B cell (primary cell): ENCODE measurements around the gene FAXC. TPM values are rescaled to one million over a fixed set of nuclear protein-coding genes. Genes with fewer than 3 reads are reported as not detected.

Experiments
- ATAC-seq: fragments of 200-7000 bp; cut with Tn5 transposase; one replicate; pipeline ENCODE4 v1.10.0; 2021; ENCODE audit warnings: low read depth, mild to moderate bottlenecking, moderate number of reproducible peaks, moderate library complexity
- CTCF ChIA-PET: fragments of 350-600 bp; sonication (Branson Sonifier 250); formaldehyde crosslinking; loops from one replicate; lab custom pipeline; 2021; ENCODE audit warnings: antibody characterized with exemption, inconsistent platforms; lab: Charles Lee
- POLR2A ChIA-PET: fragments of 350-600 bp; sonication (Branson Sonifier 250); formaldehyde crosslinking; loops from one replicate; lab custom pipeline; 2021; ENCODE audit warnings: antibody characterized with exemption; lab: Charles Lee
- DNase-seq: peaks from one replicate; pipeline ENCODE4 v3.0.0; 2013
- H2AFZ ChIP-seq: 2 replicates; pipeline ENCODE4 v1.6.1; 2012; ENCODE audit warnings: mild to moderate bottlenecking, low read depth, low read length; ENCODE audit not compliant: insufficient read depth, poor library complexity, severe bottlenecking
- H3K27ac ChIP-seq, 2 donors: 1 replicate in 1 of 2; 2 replicates in 1 of 2; pipeline ENCODE4 v1.5.1; 2012 to 2013; ENCODE audit warnings: low read length in 2 of 2, mild to moderate bottlenecking in 2 of 2, moderate library complexity in 1 of 2
- H3K27me3 ChIP-seq, 4 experiments: fragments of 200-600 bp in 1 of 4; sonication (generic) in 1 of 4; replicated peaks in 1 of 4; 1 replicate in 2 of 4; 2 replicates in 2 of 4; pipeline versions ENCODE4 v1.6.1 to v1.7.0; 2013 to 2016; ENCODE audit warnings: low read length in 3 of 4, mild to moderate bottlenecking in 2 of 4, mixed read lengths in 1 of 4, moderate library complexity in 1 of 4; ENCODE audit not compliant: insufficient read depth in 4 of 4, control insufficient read depth in 3 of 4; ENCODE audit errors: control extremely low read depth in 1 of 4
- H3K36me3 ChIP-seq, 2 experiments: replicated peaks in 1 of 2; 1 replicate in 1 of 2; 2 replicates in 1 of 2; pipeline versions ENCODE4 v1.6.1 to v1.7.1; 2013; ENCODE audit warnings: low read length in 1 of 2; ENCODE audit not compliant: insufficient read depth in 2 of 2, control insufficient read depth in 1 of 2; ENCODE audit errors: control extremely low read depth in 1 of 2, extremely low read depth in 1 of 2
- H3K4me1 ChIP-seq, 2 donors: fragments of 200-600 bp in 1 of 2; sonication (generic) in 1 of 2; 1 replicate in 1 of 2; 2 replicates in 1 of 2; pipeline versions ENCODE4 v1.5.1 to v1.6.1; 2013 to 2017; ENCODE audit warnings: low read length in 2 of 2; ENCODE audit not compliant: control insufficient read depth in 2 of 2, insufficient read depth in 2 of 2
- H3K4me2 ChIP-seq: replicated peaks from 2 replicates; pipeline ENCODE3; 2012; ENCODE audit warnings: mild to moderate bottlenecking, low read depth, low read length; ENCODE audit not compliant: poor library complexity, severe bottlenecking
- H3K4me3 ChIP-seq, 5 experiments: fragments of 200-600 bp in 1 of 5; sonication (generic) in 1 of 5; 1 replicate in 3 of 5; 2 replicates in 2 of 5; pipeline versions ENCODE4 v1.5.1 to v1.7.0; 2011 to 2016; ENCODE audit warnings: low read length in 4 of 5, mild to moderate bottlenecking in 4 of 5, low read depth in 2 of 5, control low read depth in 1 of 5, moderate library complexity in 1 of 5; ENCODE audit not compliant: insufficient read depth in 1 of 5; ENCODE audit errors: control extremely low read depth in 1 of 5, extremely low read depth in 1 of 5
- H3K79me2 ChIP-seq: fragments of 200-600 bp; sonication (generic); one replicate; pipeline ENCODE4 v1.6.0; 2016; ENCODE audit warnings: low read length; ENCODE audit not compliant: control insufficient read depth, insufficient read depth
- H3K9ac ChIP-seq: fragments of 200-600 bp; sonication (generic); 2 replicates; pipeline ENCODE4 v1.6.1; 2017; ENCODE audit warnings: mild to moderate bottlenecking, low read length, moderate library complexity
- H3K9me3 ChIP-seq, 3 donors: one replicate each; pipeline versions ENCODE4 v1.6.1 to v1.7.1; 2013; ENCODE audit warnings: low read length in 2 of 3; ENCODE audit not compliant: control insufficient read depth in 2 of 3, insufficient read depth in 1 of 3; ENCODE audit errors: control extremely low read depth in 1 of 3
- H4K20me1 ChIP-seq: 2 replicates; pipeline ENCODE4 v1.6.0; 2012; ENCODE audit warnings: mild to moderate bottlenecking, low read length; ENCODE audit not compliant: insufficient read depth, control insufficient read depth, poor library complexity, severe bottlenecking
- H3K27ac Mint-ChIP-seq: one replicate; pipeline ENCODE4 v1.8.0; 2021; ENCODE audit warnings: mixed read lengths
- H3K27me3 Mint-ChIP-seq: one replicate; pipeline ENCODE4 v1.8.0; 2021; ENCODE audit warnings: mixed read lengths
- H3K4me1 Mint-ChIP-seq: one replicate; pipeline ENCODE4 v1.8.0; 2021; ENCODE audit warnings: mixed read lengths
- H3K4me3 Mint-ChIP-seq: one replicate; pipeline ENCODE4 v1.8.0; 2021; ENCODE audit warnings: mixed read lengths
- H3K9me3 Mint-ChIP-seq: one replicate; pipeline ENCODE4 v1.8.0; 2022; ENCODE audit warnings: mixed read lengths; ENCODE audit not compliant: insufficient read depth
- EZH2 ChIP-seq: IDR thresholded peaks from 2 replicates; pipeline ENCODE4 v1.6.1; 2012; ENCODE audit warnings: borderline replicate concordance, low read depth, mild to moderate bottlenecking, moderate library complexity, low read length; ENCODE audit not compliant: insufficient read depth, poor library complexity, severe bottlenecking
- WGBS: methylation state at CpG from one replicate; pipeline ENCODE4 v1.1.5; 2013; ENCODE audit warnings: missing lambda C conversion rate; ENCODE audit not compliant: insufficient coverage; 5-methylcytosine and 5-hydroxymethylcytosine counted together
- intact Hi-C: fragments of 100-400 bp; cut with micrococcal nuclease; formaldehyde crosslinking; loops from one replicate; pipeline ENCODE4 v1.10.0; 2022
- polyA plus RNA-seq: library from polyadenylated mRNA; depleted of rRNA; stranded (reverse); fragments of >200 nt; gene quantifications from 2 replicates; pipeline ENCODE4 v1.2.3, GENCODE V29; 2012
- total RNA-seq, 2 donors: library from RNA; stranded (reverse); fragments of 120-200 nt in 1 of 2; gene quantifications; 1 replicate in 1 of 2; 2 replicates in 1 of 2; pipeline versions ENCODE4 v1.2.3 to v1.2.4, GENCODE V29; 2013 to 2022
- TF ChIP-seq, protein P1 (sequence below): fragments of 200-600 bp; IDR thresholded peaks from one replicate; pipeline ENCODE4 v1.8.0; 2022; ENCODE audit warnings: antibody characterized with exemption, mild to moderate bottlenecking

The FAXC gene
- total and polyA plus RNA-seq, 2 donors (not counting 1 experiment from before 2014, with no cell fraction given): not detected

DNA sequence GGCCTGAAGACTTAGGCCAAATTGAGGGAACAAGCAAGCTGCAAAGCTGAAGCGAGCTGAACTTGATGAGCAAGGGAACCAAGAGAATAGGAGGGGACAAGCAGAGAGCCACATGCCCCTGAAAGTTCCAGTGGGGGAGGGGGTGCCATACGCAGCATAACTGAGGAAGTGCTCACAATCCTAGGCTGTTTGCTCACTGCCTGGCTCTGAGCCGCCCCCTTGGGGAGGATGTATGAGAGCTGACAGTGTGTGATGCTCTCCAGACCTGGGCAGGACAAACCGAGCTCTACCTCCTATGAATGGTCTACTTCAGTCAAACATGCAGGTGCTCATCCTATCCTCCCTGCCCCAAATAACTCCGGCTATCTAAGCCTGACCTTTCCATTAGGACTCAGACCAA lies 52.1 kb downstream of the FAXC start:
- DNase-seq: no peak
- Histone ChIP-seq H3K9me3 (peaks cover 0 to 3% (median 0%) of the 10 kb centered on the region in 3 donors), H3K36me3 (no peaks in the 10 kb centered on the region), H3K4me3 (no peak overlapping the region), H3K27me3 (peaks cover 0 to 11% (median 0%) of the 10 kb centered on the region in 4 experiments), H3K79me2 (no peaks in the 10 kb centered on the region), H3K9ac (no peak overlapping the region), H3K4me2 (no peak overlapping the region), H3K27ac (no peak overlapping the region), H2AFZ (no peak overlapping the region), H4K20me1 (no peaks in the 10 kb centered on the region), H3K4me1 (no peaks in the 10 kb centered on the region)
- POLR2A ChIA-PET: no interaction called here
- CTCF ChIA-PET: no interaction called here
- Mint-ChIP-seq H3K27ac (no peak overlapping the region), H3K27me3 (peaks cover 17% of the 10 kb centered on the region), H3K4me3 (no peak overlapping the region), H3K4me1 (no peaks in the 10 kb centered on the region), H3K9me3 (no peaks in the 10 kb centered on the region)
- WGBS: 93% methylated on average over 5 of the region's 5 CpGs
- no peak for ATAC-seq
- TF ChIP-seq, protein P1, sequence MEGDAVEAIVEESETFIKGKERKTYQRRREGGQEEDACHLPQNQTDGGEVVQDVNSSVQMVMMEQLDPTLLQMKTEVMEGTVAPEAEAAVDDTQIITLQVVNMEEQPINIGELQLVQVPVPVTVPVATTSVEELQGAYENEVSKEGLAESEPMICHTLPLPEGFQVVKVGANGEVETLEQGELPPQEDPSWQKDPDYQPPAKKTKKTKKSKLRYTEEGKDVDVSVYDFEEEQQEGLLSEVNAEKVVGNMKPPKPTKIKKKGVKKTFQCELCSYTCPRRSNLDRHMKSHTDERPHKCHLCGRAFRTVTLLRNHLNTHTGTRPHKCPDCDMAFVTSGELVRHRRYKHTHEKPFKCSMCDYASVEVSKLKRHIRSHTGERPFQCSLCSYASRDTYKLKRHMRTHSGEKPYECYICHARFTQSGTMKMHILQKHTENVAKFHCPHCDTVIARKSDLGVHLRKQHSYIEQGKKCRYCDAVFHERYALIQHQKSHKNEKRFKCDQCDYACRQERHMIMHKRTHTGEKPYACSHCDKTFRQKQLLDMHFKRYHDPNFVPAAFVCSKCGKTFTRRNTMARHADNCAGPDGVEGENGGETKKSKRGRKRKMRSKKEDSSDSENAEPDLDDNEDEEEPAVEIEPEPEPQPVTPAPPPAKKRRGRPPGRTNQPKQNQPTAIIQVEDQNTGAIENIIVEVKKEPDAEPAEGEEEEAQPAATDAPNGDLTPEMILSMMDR: no peak
- TF ChIP-seq EZH2: no peak
- intact Hi-C loops: no loop called here

DNA sequence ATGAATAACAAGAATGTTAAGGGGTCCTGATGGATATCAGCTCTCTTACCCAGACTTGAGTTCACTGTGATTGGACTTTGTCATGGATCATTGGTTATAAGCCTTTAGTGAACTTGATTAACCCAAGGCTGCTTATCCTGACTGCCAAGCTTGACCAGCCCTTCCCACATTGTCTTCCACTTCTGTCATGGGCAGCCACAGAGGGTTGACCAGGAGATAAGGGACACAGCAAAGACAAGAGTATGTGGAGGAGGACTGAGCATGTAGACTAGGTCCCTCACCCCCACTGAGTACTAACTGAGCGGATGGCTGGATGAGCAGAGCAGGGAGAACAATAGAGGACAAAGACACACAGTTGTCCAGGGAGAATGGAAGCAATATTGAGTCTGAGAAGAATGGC lies 52.5 kb downstream of the FAXC start:
- peaks cover 17% of the 10 kb centered on the region for H3K27me3 Mint-ChIP-seq
- WGBS: 100% methylated on average over 1 of the region's 1 CpG

More for the DNA sequence above, 52.5 kb downstream of the FAXC start:
- no peak for TF ChIP-seq EZH2
- TF ChIP-seq, protein P1: no peak
- POLR2A ChIA-PET: no interaction called here
- no peaks in the 10 kb centered on the region for H3K4me1 ChIP-seq
- no peaks in the 10 kb centered on the region for H3K4me1 Mint-ChIP-seq
- H3K27me3 ChIP-seq: peaks cover 0 to 13% (median 0%) of the 10 kb centered on the region in 4 experiments
- no peak overlapping the region for H3K9ac ChIP-seq
- DNase-seq: no peak
- no peak overlapping the region for H3K27ac ChIP-seq
- no peaks in the 10 kb centered on the region for H3K9me3 Mint-ChIP-seq
- H2AFZ ChIP-seq: no peak overlapping the region
- H3K27ac Mint-ChIP-seq: no peak overlapping the region
- H3K9me3 ChIP-seq: peaks cover 0 to 3% (median 0%) of the 10 kb centered on the region in 3 donors
- H3K36me3 ChIP-seq: no peaks in the 10 kb centered on the region
- H3K4me2 ChIP-seq: no peak overlapping the region
- no peak overlapping the region for H3K4me3 Mint-ChIP-seq
- intact Hi-C loops: no loop called here
- ATAC-seq: no peak
- H4K20me1 ChIP-seq: no peaks in the 10 kb centered on the region
- H3K79me2 ChIP-seq: no peaks in the 10 kb centered on the region
- no peak overlapping the region for H3K4me3 ChIP-seq
- CTCF ChIA-PET: no interaction called here
